DMS 273 treated with DMSO at 0.1 percent for 48 hours (cell line): ENCODE results near the gene CERK.
A peak's percentile ranks its signal among the peaks of the same experiment; 100 is the strongest.

ENCODE experiments used
- DNase-seq: peaks from one replicate; lab custom pipeline; 2025; lab: John Stamatoyannopoulos, UW

Gene CERK

DNA sequence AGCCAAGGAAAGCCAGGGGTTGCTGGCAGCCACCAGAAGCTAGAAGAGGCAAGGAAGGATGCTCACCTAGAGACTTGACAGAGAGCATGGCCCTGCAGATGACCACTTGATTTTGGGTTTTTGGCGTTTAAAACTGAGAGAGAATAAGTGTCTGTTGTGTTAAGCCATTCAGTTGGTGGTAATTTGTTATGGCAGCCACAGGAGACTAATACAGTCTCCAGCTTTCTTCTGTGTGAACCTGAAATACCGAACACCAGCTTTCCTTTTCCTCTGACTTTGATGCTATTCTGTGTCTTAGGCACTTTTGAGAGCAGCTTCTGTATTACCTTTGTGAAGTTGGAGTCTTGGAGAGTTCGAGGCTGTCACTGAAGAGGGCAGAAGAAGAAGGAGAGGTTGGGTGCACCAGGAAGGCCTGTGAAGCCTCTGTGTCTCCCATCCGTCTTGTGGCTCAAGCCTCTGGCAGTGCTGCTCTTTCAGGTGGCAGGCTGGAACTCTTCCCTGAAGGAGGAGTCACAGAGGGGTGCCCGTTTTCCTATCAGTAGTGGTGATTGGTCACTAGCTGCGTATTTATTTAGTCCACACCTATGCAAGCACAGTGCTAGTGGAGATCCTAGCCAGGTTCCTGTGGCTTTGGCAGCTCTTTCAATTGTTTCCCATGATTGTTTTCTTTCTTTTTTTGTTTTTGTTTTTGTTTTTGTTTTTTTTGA lies 26.9 kb upstream of the CERK start:
- DNase-seq, result no peak

DNA sequence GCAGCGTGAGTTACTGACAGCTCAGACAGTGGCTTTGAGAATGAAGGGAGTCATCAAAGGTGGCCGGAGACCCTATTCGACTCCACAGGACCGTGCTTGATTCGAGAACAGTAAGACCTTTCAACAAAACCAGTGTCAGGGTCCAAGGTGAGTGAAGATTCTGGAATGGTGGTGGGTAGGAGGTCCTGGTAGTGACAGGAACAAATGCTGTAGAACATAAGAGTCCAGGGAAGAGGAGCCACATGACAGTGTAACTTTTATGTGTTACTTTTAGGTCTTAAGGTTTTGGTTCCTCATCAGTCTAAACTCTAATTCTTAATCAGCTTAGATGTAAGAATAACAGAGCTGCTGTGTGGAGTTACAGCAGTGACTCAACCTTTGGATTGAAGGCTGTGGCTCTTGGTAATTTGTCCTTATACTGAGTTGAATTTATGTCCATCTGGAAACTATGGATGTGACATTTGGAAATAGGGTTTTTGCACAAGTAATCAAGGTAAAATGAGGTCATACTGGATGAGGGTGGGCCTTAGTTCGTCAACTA lies 26.2 kb upstream of the CERK start:
- DNase-seq, result no peak

DNA sequence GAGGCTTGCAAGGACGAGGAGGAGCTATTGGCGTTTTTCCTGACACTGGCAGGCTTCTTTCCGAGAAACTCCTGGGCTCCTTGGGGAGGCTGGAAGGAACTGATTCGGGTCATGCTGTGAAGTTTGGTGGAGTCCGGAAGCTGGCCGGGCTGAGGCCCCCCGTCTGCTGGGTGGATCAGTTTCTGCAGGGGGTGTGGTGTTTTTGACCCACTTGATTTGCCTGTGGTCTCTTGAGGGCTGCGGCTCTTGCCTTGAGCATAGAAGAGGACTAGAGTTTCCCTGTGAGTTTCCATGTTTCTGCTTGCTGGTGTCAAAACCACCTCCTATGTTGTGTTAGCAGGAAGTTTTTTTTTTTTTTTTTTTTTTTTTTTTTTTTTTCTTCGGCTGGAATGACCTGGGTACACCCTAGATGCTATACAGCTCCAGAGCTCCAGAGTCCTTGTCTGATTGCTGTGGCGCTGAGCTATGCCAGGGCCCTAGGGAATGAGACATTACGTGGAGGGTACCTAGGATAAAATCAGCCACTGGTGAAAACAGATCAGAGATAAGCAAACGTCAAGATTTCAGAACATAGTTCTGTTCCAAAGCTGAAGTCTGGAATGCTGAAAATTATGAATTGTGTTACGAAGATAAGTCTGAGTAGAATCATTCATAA lies 25.1 kb upstream of the CERK start:
- DNase-seq, result no peak

DNA sequence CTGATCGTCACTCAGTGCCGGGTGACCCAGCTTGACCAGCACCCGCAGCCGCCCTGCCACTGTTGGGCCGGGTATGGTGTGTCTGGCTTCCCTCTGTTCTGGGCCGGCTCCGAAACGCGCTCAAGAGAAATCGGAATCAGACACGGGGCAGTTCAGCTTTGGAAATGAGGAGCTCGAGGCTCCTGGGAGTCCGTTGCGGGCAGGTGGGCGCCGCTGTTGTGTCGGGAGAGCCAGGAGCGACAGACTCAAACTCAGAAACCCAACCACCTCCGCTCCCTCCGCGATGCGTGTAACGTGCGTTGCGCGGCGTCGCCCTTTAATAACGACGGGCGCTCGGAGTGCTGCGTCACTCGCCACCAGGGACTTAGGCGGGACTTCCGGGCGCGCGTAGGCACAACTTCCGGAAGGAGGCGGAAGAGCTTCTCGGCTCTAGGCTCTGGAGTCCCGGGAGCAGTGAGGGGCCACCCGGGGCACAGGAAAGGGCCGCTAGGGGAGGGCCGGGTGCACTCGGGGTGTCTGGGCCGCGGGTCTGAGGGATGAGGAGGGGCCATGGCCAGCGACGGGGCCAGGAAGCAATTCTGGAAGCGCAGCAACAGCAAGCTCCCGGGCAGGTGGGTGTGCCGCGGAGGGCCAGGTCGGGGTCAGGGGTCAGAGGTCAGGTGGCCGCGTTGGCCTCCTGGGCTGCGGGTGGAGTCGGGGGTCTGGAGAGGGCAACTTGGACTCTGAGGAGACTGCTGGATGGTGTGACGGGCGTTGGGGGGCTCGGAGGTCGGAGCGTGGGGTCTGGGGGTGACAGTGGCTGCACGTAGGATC lies 24.4 kb upstream of the CERK start, which contains the start of gene TBC1D22A:
TBC1D22A (plus strand) TSS at position 413 of the 813 bp plus-strand sequence; CDS start at position 550, 137 bp downstream.
- peak; percentile 61 for DNase-seq

DNA sequence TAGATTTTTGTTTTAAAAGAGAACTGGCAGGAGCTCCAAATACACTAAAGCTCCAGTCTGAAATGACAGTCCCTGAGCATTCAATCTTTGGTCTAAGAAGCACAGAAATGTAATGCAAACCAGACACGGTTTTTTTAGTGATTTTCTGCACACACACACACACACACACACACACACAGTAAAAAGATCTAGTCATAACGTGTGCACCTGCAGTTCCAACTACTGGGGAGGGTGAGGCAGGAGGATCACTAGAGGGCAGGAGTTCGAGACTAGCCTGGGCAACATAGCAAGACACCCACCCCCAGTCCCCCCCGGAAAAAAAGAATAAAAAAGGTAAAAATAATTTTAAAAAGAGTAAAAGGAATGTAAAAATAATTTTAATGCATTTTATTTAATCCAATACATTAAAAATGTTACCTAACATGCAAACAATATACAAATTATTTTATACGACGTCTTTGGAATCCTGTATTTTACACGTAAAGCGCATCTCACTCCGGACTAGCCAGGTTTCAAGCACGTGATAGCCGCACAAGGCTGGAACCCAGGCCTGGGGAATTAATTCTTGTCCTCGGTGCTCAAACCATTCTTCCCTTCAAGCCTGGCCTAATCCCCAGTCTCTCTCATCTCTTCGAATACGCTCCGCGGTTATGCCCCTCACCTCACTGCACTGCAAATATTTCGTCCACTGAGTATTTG lies 23.6 kb upstream of the CERK start:
- DNase-seq, result no peak

DNA sequence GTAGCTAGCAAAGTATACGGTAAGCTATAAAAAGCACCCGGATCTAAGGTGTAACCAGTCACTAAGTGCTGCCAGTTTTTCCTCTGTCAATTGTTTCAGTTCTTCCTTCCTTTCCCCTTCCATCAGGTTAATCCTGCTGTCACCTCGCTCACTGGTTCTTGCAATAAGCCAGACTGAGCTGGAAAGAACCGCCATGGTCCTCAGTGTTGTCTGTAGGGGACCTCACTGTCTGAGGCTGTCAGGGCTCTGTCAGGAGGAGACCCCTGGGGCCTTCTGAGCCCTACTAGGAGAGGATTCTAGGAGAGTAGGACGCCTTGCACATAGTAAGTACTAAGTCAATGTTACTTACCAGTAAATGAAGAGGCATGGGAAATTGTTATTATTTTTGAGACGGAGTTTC lies 23.0 kb upstream of the CERK start:
- no peak for DNase-seq

DNA sequence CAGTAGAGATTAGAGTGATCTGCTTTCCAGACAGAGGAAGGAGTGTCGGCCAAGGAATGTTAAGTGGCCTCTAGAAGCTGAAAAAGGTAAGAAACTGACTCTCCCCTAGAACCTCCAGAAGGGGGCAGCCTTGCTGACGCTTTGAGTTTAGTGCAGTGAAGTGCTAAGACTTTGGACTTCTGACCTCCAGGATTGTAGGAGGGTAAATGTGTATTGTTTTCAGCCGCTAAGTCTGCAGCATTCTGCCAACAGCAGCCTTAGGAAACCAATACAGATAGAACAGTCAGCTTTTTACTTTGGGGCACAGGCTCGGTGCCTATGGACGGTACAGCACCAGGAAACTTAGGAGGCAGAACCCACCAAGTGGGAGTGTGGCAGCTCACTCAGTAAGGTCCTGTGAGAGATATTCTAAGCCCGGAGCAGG lies 20.8 kb upstream of the CERK start:
- DNase-seq, result no peak

DNA sequence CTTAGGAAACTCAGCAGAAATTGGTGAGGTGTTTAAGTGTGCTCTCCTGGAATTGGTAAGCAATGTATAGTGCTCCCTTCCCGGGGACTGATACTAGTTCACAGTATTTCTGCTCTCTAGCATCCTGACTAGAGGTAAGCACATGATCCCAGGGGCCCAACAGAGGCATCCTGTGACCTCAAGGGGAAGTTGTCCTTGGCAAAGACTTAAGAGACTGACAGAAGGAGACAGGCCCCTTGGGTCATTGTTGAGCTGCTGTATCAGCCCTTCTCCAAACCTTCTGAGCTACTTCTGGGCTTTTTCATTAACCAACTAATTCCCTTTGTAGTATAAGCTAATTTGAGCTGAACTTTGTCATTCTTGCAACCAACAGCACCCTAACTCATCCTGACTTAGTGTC lies 20.1 kb upstream of the CERK start:
- no peak for DNase-seq

DNA sequence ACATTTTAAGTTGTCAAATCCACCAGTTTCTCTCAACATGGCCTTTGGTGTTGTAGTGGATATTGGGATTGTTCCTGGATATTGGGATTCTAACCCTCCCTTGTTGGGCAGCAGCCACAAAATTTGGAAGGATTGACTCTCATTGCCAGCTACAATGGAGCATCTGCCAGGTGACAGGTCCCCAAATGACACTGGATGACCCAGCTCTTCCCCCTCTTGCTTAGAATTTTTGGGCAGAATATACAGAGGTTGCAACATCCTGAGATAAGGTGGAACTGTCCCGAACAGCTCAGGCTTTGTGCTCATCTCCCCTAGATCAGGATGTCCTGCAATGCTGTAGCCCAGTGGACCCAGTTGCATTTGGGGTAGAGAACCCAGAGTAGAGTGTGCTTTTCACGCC lies 19.1 kb upstream of the CERK start:
- DNase-seq, result no peak

DNA sequence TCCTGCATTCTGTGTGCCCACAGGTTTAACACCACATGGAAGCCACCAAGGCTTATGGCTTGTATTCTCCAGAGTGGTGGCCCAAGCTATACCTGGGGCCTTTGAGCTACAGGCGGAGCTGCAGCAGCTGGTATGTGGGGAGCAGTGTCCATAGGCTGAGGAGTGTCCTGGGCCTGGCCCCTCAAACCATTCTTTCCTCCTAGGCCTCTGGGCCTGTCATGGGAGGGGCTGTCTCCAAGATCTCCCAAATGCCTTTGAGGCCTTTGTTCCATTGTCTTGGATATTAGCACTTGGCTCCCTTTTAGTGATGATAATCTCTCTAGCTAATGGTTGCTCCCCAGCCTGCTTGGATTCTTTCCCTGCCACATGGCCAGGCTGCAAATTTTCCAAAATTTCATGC lies 18.0 kb upstream of the CERK start:
- DNase-seq, result no peak

DNA sequence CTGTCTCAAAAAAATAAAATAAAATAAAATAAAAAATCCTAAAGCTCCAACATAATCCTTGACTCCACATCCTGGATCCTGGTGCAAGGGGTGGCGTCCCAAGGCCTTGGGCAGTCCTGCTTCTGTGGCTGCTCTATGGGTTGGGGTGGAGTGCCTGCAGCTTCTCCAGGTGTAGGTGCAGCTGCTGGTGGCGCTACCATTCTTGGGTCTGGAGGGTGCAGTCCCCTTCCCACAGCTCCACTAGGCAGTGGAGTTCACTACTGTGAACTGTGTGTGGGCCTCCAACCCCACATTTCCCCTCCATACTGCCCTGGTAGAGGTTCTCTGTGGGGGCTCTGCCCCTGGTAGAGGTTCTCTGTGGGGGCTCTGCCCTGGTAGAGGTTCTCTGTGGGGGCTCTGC lies 17.5 kb upstream of the CERK start:
- DNase-seq, result no peak

DNA sequence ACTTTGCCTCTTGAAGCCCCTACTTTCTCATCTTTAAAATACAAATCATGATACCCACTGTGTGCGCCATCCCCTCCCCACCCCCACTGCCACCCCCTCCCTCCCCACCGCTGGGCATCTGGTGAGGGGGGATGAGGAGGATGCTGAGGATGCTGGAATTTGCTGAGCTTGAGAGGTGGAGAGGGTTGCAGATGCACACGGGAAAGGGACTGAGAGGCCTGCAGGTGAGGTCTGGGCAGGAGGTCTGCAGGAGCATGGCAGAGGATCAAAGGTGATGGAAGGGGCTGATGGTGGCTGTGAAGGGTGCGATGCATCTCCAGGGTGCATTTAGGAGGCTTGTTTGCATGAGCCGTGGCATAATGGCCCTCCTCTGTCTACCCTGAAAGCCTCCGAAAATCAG lies 16.8 kb upstream of the CERK start:
- no peak for DNase-seq

DNA sequence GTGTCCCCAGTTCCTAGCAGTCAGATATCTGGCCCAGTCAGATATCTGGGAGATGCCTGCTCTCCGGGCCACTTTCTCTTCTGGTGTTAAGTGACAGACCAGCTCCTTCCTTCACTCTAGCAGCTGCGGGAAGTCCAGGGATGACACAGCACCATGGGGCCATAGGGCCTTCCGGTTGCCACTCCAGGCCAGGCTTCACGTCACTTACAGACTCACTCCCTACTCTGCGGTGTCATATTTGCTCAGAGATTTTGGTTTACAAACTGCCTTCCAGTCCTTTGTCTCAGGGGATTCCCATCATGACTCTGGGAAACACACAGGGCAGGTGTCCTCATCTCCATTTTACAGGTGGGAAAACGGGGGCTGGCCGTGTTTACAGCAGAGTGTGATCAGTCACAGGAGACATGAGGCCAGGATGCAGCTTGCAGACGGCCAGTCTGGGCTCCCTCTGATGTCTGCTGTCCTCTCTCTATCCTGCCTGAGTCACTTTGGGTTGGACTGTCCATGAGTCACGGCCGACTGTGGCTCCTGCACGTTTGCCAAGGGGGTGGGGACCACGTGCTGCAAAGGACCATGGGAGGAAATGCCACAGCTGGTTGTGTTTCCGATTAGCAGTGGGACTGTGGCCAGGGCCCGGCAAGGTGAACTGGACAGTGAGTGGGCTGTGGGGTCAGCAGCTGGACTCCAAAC lies 16.2 kb upstream of the CERK start:
- no peak for DNase-seq

DNA sequence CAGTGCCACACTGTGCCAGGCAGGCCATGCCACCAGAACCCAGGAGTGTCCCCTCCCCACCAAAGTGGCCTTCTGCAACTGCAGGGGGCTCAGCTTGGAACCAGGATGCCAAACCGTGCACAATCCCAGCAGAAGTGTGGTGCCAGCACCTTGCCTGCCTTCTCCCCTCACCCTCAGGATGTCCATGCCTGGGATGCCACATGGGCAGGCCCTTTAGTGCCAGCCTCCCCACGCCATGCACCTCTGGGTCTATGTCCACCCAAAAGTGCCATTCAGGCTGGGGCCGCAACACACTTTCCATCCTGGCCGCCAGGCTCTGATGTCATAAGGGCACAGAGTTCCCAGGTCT lies 15.7 kb upstream of the CERK start:
- DNase-seq, result no peak

DNA sequence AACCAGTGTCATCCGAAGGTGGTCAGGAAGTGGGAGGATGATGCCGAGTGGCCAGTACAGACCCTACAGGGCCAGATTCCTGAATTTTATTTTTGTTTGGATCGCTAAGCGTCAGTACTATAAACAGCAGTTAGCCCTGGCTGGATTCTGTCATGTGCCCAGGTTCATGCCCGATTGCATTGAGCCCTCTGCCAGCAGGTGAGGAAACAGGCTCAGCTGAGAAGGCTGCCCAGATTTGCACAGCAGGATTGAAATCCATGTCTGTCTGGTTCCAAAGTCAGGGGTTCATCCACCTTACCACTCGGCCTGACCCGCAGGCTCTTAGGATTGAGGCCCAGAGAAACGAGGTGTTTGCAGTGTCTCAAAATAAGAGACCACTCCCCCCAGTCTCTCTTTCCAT lies 15.3 kb upstream of the CERK start:
- no peak for DNase-seq

DNA sequence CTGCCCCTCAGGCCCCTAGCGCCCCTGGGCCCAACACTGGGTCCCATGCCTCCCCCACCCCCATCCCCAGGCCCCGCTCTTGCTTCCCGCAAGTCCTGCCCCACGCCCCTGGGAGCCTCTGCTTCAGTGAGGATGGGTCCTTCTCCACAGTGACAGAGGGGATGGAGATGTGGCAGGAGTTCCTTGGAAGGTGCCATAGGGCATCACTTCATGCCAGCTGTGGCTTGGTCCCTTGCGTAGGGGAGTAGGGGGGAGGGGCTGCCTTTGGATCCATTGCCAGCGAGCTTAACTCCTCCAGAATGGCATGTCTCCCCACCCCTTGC lies 14.9 kb upstream of the CERK start:
- no peak for DNase-seq

DNA sequence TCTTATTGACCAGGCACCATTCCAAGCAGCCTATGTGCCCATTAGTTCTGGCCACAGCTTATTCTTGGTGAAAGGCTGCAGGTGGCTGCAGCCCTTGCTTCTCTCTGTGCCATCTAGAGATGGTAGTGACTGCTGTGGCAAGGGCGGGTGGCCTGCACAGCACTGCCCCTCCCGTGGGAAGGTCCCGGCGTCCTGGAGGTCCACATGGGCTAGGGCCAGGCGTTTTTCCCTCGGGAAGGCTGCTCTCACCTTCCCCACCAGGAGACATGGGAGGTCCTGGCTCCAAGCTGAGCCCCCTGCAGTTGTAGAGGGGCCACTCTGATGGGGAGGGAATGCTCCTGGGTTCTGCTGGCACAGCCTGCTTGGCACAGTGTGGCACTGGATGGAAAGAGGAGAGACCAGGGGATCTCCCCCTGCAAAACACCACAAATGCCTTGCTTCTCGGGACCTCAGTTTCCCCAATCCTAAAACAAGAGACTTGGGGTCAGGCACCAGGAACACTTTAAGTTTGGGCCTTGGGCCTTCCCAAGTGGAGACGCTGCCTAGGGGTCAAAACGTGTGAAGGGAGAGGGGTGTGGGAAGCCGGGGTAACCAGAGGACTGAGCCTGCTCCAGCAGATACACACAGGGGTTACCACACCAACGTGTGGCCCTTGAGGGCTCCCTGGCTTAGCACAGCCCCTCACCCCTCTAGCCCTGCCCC lies 14.4 kb upstream of the CERK start:
- no peak for DNase-seq

DNA sequence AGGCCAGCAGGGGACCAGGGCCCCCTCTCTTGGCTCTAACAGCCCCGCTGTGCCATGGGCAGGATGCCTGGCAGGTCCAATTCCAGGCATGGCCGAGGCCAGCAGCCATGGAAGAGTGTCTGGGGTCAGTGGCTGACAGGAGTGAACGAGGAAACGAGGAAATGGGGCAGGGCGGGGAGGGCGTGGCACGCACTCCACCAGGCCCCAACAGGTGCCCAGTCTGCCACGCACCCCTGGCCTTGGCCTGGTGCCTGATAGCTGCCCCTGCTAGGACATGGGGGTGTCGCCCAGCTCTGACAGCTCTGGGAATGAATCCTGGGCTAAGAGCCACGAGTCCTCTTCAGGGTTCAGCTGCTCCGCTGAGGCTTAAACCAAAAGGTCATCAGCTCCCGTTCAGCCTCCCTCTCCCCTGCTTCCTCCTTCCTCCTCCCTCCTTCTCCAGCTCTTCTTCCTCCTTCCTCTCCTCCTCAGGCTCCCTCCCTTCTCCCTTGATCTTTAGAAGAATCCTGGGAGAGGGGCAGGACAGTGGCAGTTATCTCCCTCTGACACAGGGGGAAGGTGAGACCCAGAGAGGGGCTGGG lies 12.9 kb upstream of the CERK start:
- DNase-seq, result no peak

DNA sequence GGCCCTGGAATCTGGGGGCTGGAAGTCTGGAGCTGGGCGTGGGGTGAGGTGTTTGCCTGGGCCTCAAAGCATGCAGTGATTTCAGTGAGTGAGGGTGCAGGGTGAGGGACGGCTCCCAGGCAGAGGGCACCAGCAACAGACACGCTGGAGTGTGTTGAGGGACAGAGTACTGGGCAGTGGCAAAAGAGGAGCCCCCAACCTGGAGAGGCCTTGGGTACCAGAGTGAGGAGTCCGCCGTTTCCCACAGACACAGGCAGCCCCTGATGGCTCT lies 12.4 kb upstream of the CERK start:
- DNase-seq, result no peak

DNA sequence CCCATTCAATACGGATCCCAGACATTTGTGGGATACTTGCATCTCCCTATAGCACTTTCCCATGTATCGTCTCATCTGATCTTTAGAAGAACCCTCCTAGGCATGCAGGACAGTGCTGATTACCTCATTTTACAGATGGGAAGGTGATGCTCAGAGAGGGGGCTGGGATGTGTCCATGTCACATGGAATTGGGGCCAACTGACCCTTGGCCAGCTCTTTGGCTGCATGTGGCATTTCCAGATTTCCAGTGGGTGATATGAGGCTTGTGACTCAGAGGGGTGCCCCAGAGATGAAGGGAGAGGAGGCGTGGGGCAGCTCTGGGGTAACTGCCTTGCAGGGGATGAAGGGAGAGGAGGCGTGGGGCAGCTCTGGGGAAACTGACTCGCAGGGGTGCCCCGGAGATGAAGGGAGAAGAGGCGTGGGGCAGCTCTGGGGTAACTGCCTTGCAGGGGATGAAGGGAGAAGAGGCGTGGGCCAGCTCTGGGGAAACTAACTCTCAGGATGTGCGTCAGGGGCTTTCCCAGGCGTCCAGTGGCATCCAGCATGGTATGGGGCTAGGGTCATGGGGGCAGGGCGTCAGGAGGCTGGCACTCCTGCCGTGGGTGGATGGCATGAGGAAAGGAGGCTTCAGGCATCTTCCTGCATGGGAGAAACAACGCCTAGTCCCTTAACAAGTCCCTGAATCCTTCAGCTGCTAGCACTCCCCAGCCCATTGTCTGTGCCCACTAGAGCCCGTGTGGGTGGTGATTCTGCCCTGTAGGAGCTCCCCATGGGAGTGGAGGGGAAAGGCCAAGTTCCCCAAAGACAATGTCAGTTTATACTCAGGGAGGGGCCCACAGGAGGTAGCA lies 11.9 kb upstream of the CERK start:
- no peak for DNase-seq
